HG02943 (cell line): Measurements from ENCODE around the gene RAD54L.
"Not testable (repeated sequence)": the region's sequence is repeated elsewhere in the genome, so short reads cannot be mapped to it uniquely, and the experiment has no call there.

Experiments
- ATAC-seq: cut with Tn5 transposase; IDR thresholded peaks from one replicate; pipeline ENCODE4 v1.9.1; 2021; ENCODE audit warnings: mild to moderate bottlenecking, low read depth, moderate library complexity; ENCODE audit not compliant: unreplicated experiment

The RAD54L gene

DNA sequence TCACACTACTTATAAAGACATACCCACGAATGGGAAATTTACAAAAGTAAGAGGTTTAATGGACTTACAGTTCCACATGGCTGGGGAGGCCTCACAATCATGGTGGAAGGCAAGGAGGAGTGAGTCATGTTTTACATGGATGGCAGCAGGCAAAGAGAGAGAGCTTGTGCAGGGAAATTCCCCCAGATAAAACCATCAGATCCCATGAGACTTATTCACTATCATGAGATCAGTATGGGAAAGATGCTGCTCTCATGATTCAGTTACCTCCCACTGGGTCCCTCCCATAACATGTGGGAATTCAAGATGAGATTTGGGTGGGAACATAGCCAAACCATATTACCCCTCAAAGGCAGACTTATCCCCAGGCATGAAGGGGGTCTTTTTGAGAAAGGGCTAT, 8.7 kb upstream of the RAD54L start:
- not testable (repeated sequence) for ATAC-seq

DNA sequence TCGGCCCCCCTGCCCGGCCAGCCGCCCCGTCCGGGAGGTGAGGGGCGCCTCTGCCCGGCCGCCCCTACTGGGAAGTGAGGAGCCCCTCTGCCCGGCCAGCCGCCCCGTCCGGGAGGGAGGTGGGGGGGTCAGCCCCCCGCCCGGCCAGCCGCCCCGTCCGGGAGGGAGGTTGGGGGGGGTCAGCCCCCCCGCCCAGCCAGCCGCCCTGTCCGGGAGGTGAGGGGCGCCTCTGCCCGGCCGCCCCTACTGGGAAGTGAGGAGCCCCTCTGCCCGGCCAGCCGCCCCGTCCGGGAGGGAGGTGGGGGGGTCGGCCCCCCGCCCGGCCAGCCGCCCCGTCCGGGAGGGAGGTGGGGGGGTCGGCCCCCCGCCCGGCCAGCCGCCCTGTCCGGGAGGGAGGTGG, 5.8 kb upstream of the RAD54L start:
- not testable (repeated sequence) for ATAC-seq

DNA sequence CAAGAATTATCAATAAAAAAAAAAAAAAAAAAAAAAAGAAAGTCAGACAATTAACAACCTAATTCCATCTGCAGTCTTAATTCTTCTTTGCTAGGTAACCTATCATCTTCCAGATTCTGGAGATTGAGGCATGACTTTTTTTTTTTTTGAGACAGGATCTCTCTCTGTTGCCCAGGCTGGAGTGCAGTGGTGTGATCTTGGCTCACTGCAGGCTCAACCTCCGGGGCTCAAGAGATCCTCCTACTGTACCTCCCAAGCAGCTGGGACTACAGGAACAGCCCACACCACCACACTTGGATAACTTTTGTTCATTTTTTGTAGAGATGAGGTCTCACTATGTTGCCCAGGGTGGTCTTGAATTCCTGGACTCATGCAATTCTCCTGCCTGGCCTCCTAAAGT, 4.6 kb upstream of the RAD54L start:
- no peak for ATAC-seq

DNA sequence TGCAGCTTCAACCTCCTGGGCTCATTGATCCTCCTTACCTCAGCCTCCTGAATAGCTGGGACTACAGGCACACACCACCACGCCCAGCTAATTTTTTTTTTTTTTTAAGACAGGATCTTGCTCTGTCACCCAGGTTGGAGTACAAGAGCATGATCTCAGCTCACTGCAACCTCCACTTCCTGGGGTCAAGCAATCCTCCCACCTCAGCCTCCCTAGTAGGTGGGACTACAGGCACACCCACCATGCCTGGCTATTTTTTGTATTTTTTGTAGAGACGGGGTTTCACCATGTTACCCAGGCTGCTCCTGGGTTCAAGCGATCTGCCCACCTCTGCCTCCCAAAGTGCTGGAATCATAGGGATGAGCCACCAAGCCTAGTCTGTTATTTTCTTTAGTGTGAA, 3.7 kb upstream of the RAD54L start:
- ATAC-seq, result not testable (repeated sequence)

DNA sequence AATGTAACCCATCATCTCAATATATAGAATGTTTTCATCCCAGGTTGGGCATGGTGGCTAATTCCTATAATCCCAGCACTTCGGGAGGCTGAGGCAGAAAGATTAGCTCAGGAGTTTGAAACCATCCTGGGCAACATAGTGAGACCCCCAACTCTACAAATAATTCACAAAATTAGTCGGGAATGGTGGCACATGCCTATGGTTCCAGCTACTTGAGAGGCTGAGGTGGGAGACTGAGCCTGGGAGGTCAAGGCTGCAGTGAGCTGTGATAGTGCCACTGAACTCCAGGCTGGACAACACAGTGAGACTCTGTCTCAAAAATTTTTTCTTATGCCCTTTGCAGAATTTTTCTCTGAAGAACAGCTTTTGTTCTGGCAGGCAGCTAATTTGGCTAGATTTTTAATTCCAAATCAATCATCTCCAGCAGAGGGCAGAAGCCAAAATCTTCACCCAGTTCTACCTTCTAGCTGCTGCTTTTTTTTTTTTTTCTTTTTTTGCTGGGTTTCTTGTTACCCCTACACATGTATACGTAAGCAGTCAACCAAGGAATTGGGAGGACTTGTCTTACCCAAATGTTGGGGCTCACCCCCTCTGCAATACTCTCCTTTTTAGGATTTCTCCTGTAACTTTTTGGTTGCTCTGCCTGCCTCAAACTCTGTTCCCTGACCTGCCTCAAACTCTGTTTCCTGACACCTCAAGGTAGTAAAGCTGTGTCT, 2.7 kb upstream of the RAD54L start:
- ATAC-seq, result no peak

DNA sequence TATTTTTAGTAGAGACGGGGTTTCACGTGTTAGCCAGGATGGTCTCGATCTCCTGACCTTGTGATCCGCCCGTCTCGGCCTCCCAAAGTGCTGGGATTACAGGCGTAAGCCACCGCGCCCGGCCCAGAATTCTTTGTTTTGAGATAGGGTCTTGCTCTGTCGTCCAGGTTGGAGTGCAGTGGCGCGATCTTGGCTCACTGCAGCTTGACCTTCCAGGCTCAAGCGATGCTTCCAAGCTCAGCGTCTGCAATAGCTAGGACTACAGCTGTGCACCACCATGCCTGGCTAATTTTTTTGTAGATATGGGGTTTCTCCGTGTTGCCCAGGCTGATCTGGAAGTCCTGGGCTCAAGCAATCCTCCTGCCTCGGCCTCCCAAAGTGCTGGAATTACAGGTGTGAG, 1.4 kb upstream of the RAD54L start:
- ATAC-seq, result not testable (repeated sequence)

DNA sequence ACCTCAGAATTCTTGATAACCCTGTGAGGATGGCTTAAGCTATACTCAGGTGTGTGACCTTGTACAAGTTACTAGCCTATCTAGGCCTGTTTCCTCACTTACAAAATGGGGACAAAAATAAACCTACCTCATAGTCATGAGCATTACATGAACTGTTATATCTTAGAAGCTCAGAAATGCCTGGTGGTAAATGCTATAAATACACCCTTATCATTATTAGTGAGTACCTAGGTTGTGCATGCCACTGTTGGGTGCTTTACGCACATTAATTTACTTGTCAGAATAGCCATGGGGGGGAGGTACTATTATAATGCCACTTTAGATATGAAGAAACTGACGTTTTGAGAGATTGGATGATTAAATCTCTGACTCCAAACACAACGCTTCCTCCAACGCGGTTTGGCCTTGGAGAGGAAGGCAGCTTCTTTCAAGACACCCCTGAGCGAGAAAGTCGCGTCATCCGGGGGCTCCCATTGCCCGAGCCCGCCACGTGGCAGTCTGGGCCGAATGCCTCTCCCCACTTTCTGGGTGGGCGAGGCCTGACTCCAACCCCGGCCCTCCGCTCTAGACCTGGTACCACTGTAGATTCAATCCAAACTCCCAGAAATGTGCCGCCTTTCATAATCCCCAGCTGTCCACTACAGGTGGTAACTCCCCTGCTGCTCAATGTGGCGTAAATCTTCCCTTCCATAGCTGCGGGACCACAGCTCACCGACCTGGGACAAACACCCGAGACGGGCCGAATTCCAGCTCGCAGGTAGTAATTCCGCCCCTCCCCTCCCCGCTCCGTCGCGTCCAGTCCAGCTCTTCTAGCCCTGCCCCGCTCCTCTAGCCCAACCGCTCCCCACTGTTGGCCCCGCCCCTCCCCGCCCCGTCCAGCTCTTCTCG, 771 bp upstream of the RAD54L start:
- peak; percentile 49 for ATAC-seq

DNA sequence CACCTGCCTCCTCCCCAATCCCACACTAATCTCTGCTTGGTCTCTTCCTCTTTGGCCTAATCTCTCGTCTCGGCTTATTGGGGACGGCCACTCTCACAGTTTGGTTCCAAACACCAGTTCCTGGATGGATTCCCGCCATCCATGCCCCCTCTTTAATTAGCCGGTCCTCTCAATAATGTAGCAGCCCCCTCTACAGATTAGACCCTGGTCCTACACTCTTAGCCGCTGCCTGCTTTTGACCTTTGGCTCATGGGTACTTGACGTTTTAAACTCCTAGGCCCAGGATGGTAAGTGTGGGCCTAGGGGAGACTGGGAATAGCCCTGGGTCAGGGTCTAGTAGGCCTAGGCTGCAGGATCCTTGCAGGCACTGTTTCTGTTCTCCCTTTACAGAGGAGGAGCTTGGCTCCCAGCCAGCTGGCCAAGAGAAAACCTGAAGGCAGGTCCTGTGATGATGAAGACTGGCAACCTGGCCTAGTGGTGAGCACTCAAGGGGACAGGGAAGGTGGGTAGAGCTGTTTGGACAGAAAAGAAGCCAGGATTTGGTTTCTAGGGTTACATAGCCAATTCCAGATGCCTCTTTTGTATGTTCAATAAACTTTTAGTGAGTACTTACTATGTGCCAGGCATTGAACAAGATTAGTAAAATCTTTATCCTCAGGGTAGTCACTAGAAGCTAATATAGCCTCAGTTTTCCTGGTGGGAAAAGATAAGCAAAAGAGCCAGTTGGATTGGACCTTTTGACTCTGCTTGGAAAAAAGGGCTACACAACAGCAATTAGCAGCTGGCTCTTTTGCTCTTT, 758 bp downstream of the RAD54L start:
- no peak for ATAC-seq

DNA sequence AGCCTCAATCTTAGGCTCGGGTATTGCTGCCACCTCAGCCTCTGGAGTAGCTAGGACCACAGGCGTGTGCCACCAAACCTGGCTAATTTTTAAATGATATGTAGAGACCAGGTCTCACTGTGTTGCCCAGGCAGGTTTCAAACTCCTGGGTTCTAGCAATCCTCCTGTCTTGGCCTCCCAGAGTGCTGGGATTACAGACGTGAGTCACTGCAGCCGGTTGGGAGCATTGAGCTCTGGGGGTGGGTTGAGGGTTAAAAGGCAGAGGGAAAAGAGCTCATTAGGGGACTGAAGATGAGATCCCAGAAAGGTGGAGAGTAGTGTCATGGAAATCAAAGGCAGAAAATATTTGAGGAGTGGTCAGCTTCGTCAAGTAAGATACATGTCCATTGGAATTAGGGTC, 7.1 kb downstream of the RAD54L start:
- no peak for ATAC-seq

DNA sequence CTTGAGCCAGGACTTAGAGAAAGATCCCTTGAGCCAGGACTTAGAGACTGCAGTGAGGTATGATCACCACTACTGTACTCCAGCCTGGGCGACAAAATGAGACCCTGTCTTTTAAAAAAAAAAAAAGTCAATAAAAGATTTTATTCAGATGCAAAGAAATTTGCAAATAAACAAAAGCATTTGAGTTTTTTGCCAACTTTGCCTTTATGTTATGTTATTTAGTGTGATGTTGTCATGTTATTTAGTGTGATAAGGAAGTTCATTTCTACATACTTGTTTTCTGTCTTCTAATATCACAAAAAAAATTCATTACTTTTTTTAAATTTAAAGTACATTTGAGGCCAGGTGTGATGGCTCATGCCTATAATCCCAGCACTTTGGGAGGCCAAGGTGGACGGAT, 9.0 kb downstream of the RAD54L start:
- ATAC-seq, result no peak

DNA sequence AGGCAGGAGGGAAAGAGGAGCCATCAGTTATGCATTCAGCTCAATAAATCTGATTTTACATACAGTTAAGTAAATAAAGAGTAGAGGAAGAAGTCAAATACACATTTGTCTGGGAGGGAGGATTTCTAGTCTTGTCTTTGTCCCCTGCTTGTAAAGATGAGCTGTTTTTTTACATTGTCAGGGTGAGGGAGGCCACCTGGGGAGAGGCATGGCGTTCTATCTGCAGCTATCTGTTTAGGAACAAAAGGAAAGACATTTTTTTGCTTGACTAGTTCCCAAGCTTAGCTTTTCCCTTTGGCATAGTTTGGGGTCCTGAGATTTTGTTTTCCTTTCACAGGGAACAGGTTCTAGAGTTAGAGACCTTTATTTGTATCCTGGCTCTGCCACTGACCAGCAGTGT, 14.9 kb downstream of the RAD54L start:
- ATAC-seq, result no peak

DNA sequence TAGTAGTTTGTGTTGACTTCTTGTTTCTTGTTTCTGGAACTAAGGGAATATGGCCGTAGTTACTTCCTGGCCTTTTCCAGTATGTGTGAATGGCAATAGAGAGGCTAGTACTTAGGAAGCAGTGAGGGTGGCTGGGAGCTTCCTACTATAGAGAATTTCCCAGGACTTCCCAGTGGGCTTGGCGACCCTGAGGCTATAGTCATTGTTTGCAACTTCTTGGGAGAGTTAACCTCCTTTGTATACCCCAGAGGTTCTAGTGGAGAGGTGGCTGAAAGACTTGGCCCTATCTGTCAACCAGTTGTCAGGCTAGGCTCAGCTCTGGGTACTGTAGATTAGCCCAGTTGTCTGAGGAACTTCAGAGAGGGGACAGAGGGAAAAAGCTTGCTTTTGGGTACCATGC, 15.6 kb downstream of the RAD54L start:
- no peak for ATAC-seq

DNA sequence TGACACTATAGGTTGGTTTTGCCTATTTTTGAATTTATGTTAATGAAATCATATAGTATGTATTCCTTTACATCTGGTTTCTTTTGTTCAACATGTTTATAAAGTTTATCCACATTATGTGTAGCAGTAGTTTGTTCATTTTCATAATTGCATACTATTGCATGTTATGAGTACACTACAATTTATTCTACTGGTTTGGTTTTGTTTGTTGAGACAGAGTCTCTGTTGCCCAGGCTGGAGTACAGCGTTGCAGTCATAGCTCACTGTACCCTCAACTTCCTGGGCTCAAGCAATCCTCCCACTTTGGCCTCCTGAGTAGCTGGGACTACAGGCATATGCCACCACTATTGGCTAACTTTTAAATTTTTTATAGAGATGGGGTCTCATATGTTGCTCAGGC, 21.0 kb downstream of the RAD54L start:
- ATAC-seq, result no peak

DNA sequence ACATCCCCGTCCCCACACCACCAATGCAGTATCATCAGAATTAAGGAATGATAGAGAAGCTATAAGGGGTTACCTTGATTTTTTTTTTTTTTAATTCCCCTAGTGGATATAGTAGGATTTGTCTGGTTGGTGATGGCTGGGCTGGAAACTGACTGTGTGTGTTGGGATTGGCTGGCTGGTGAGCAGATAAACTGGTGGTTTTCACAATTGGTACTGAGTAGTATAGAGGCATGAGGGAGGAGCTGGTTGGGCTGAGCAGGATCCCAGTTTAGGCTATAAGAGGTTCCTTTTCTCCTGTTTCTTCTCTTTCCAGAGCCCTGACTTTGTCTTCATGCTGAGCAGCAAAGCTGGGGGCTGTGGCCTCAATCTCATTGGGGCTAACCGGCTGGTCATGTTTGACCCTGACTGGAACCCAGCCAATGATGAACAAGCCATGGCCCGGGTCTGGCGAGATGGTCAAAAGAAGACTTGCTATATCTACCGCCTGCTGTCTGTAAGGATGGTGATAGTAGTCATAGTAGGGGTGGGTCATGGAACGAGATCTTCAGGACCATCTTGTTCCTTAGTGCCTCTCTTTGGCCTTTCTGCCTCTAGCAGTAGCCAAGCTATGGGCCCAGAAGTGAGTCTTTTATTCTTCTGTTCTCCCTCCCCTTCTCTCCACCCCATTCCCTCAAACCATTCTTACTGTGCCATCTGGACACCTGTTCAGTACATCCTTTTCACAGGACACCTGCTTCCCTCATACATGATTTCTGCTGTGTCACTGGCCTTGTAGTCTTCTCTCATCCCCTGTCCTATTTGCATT, 26.9 kb downstream of the RAD54L start:
- no peak for ATAC-seq

DNA sequence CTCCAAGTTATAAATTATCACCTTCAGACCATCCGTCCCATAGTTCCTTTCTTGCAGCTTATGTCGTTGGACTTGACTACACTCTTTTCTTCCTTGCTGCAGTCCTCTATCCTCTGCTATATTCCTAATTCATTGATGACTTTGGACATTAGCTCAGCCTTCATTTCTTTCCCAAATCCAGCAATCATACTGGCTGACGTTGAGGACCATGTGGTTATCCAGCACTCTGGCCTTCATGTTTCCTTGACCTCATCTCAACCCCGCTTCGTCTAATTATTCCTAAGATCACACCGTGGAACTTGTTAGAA, 27.4 kb downstream of the RAD54L start:
- no peak for ATAC-seq

DNA sequence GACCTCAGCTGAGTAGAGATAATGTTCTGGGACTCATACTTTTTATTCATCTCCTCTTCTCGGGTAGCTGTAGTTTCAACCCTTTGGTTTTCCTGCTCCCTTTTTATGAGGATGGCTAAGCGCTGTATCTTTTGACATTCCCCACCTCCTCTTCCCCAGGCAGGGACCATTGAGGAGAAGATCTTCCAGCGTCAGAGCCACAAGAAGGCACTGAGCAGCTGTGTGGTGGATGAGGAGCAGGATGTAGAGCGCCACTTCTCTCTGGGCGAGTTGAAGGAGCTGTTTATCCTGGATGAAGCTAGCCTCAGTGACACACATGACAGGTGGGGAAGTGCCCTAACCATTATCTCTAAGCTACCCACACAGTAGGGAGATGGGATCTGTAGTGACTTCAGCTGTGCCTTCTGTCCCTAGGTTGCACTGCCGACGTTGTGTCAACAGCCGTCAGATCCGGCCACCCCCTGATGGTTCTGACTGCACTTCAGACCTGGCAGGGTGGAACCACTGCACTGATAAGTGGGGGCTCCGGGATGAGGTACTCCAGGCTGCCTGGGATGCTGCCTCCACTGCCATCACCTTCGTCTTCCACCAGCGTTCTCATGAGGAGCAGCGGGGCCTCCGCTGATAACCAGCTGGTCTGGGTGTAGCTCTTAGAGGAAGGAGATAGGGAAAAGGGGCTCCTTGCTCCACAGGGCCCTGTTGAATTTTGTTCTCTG, 30.3 kb downstream of the RAD54L start:
- ATAC-seq, result no peak

DNA sequence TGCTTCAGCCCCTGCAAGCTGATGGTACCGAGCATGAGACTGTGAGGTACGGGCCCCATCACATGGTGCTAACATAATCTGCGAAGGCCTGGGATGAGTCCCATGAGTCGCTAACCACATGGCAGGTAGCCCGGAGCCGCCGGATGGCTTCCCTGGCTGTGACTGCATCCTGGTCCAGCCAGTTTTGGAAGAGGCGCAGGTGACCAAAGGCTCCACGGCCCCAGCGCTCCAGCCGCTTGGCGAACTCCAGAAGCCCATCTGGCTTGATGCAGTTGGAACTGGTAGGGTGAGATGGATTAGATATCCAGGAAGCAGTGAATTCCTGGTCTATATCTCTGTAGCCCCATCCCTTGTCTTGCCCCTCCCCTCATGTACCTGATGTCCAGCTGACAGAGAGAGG, 31.2 kb downstream of the RAD54L start:
- no peak for ATAC-seq

DNA sequence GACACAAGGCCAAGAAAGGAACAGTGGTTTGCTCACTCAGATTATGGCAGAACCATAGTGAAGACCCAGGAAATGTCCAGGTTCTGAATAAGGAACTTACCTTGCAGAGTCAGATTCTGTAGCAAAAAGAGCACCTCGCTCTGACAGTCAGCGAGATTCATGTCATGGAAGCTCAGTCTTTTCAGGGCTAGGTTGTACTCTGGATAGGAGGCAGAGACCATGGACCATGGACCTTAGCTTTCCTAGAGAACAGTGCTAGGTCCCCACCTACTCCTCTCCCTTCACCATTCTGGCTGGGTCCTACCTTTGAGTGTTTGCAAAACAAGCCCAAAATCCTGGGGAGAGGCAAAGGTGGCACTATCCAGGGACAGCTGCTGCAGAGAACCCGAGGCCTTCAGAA, 32.5 kb downstream of the RAD54L start:
- ATAC-seq, result no peak

DNA sequence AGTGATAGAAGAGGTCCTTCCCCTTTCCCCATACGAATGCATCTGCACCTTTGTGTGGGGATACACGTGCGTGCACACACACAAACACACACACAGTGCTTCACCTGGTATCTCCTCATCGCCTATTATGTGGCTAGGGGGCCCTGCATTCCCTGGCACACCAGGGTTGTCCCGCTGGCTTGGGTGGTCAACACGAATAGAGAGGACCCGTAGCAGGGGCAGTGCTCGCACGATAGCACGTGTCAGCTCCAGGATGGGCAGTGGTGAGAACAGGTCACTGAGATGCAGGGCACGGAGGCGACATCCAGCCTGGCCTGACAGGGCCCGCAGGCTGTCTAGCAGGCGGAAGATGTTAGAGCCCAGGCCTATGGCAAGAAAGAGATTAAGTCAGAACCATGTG, 33.5 kb downstream of the RAD54L start:
- no peak for ATAC-seq

DNA sequence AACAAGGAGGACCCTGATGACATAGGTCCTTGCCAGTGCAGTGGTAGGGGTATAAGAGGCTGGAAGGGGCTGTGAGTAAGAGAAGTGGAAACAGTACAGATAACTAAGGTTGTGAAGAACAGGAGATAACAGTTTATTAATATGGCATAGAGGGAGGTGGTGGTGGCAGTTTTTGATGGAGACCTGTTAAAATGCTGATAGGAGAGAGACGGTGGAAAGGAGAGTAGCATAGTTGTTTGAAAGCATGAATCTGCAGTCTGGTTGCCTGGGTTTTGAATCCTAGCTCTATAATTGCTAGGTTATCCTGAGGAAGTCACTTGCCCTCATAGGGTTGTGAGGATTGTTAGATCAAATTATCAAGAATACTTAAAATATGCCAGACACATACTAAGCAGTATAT, 36.5 kb downstream of the RAD54L start:
- ATAC-seq, result no peak
